HCT116 (cell line): ENCODE measurements around the gene PRPF38A.

Experiments
- CEBPB ChIP-seq: IDR thresholded peaks from 2 replicates; pipeline ENCODE4 v1.6.1; 2012; ENCODE audit warnings: low read depth
- ELF1 ChIP-seq: IDR thresholded peaks from 2 replicates; pipeline ENCODE4 v1.6.1; 2012; ENCODE audit warnings: low read depth, borderline replicate concordance
- EZH2 ChIP-seq: fragments of 200-600 bp; sonication (generic); IDR thresholded peaks from 2 replicates; pipeline ENCODE4 v1.6.1; 2017; ENCODE audit warnings: antibody characterized with exemption, mixed run types
- EZH2phosphoT487 ChIP-seq: fragments of 200-600 bp; IDR thresholded peaks from 2 replicates; pipeline ENCODE4 v1.6.1; 2018; ENCODE audit warnings: antibody characterized with exemption, borderline replicate concordance
- POLR2A ChIP-seq: IDR thresholded peaks from 2 replicates; pipeline ENCODE4 v1.7.0; 2011; ENCODE audit warnings: borderline replicate concordance; ENCODE audit not compliant: insufficient read depth, insufficient read length; ENCODE audit errors: extremely low read depth
- POLR2AphosphoS5 ChIP-seq: IDR thresholded peaks from 2 replicates; pipeline ENCODE4 v1.6.1; 2011; ENCODE audit warnings: mild to moderate bottlenecking, low read depth, low read length, moderate library complexity
- RAD21 ChIP-seq: IDR thresholded peaks from 2 replicates; pipeline ENCODE4 v1.6.1; 2012; ENCODE audit warnings: low read depth, mild to moderate bottlenecking
- SRF ChIP-seq: IDR thresholded peaks from 2 replicates; pipeline ENCODE4 v1.6.1; 2012; ENCODE audit warnings: low read depth
- YY1 ChIP-seq: IDR thresholded peaks from 2 replicates; pipeline ENCODE4 v1.6.1; 2011; ENCODE audit warnings: low read length, low read depth, moderate library complexity, mild to moderate bottlenecking; ENCODE audit not compliant: insufficient replicate concordance; ENCODE audit errors: extremely low read depth
- ZNF274 ChIP-seq: fragments of 200-500 bp; sonication (Bioruptor generic); IDR thresholded peaks from 2 replicates; pipeline ENCODE4 v1.6.1; 2014; ENCODE audit warnings: mild to moderate bottlenecking, low read depth, low read length, inconsistent platforms
- TF ChIP-seq, protein P1 (sequence below), 3 experiments: fragments of 200-600 bp in 1 of 3; sonication (generic) in 1 of 3; IDR thresholded peaks in 2 of 3; conservative IDR thresholded peaks in 1 of 3; 2 replicates each; pipeline ENCODE4 v1.5.1; 2012 to 2017; ENCODE audit warnings: low read depth in 2 of 3, low read length in 2 of 3, antibody characterized with exemption in 1 of 3, borderline replicate concordance in 1 of 3, control low read depth in 1 of 3, mild to moderate bottlenecking in 1 of 3, mixed read lengths in 1 of 3, mixed run types in 1 of 3, moderate library complexity in 1 of 3; ENCODE audit not compliant: insufficient read depth in 1 of 3
- TF ChIP-seq, protein P2 (sequence below): IDR thresholded peaks from 2 replicates; pipeline ENCODE4 v1.6.1; 2012
- TF ChIP-seq, protein P3 (sequence below): IDR thresholded peaks from 2 replicates; pipeline ENCODE4 v1.6.1; 2012

DNA sequence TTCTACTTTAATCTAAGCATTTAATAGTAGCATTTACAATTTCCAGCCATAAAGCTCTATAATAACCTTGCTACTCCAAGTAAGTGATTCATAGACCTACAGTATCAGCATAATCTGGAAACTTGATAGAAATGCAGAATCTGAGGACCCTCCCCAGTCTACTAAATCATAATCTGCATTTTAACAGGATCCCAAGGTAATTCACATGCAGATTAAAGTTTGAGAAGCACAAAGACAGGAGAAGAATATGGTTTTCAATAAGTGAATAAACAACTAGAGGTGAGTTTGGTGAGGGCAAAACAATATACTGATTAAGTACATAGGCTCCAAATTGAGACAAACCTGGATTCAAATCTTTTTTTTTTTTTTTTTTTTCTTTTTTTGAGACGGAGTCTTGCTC is 57.4 kb downstream of the PRPF38A start:
- no peak for TF ChIP-seq ZNF274
- TF ChIP-seq, protein P1, sequence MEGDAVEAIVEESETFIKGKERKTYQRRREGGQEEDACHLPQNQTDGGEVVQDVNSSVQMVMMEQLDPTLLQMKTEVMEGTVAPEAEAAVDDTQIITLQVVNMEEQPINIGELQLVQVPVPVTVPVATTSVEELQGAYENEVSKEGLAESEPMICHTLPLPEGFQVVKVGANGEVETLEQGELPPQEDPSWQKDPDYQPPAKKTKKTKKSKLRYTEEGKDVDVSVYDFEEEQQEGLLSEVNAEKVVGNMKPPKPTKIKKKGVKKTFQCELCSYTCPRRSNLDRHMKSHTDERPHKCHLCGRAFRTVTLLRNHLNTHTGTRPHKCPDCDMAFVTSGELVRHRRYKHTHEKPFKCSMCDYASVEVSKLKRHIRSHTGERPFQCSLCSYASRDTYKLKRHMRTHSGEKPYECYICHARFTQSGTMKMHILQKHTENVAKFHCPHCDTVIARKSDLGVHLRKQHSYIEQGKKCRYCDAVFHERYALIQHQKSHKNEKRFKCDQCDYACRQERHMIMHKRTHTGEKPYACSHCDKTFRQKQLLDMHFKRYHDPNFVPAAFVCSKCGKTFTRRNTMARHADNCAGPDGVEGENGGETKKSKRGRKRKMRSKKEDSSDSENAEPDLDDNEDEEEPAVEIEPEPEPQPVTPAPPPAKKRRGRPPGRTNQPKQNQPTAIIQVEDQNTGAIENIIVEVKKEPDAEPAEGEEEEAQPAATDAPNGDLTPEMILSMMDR (IDR thresholded peaks at IDR 0.05 in 2 of 3, conservative IDR thresholded peaks at IDR 0.05 in 1 of 3; ENCODE audit: borderline replicate concordance in 1 of 3, insufficient read depth in 1 of 3, low read depth in 2 of 3, low read length in 2 of 3), result no peak
- TF ChIP-seq, protein P2, sequence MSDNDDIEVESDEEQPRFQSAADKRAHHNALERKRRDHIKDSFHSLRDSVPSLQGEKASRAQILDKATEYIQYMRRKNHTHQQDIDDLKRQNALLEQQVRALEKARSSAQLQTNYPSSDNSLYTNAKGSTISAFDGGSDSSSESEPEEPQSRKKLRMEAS, result no peak
- no peak for TF ChIP-seq POLR2AphosphoS5
- no peak for TF ChIP-seq SRF
- no peak for TF ChIP-seq EZH2
- TF ChIP-seq POLR2A, result no peak
- TF ChIP-seq, protein P3, sequence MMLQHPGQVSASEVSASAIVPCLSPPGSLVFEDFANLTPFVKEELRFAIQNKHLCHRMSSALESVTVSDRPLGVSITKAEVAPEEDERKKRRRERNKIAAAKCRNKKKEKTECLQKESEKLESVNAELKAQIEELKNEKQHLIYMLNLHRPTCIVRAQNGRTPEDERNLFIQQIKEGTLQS, result no peak
- no peak for TF ChIP-seq EZH2phosphoT487
- no peak for TF ChIP-seq YY1
- no peak for TF ChIP-seq CEBPB
- no peak for TF ChIP-seq ELF1
- TF ChIP-seq RAD21, result no peak
